SU-DHL-6 (cell line): ENCODE measurements around the gene MR1.

Experiments
- CTCF ChIP-seq: fragments of 200-600 bp; sonication (generic); IDR thresholded peaks from one replicate; pipeline ENCODE4 v1.5.1; 2017; ENCODE audit warnings: antibody characterized with exemption, mild to moderate bottlenecking, low read length, moderate library complexity; ENCODE audit not compliant: insufficient read depth, poor library complexity, severe bottlenecking
- EZH2phosphoT487 ChIP-seq: fragments of 200-600 bp; sonication (generic), shearing (Covaris generic); conservative IDR thresholded peaks from 2 replicates; pipeline ENCODE4 v1.6.1; 2018; ENCODE audit warnings: mild to moderate bottlenecking, antibody characterized with exemption, low read length, moderate library complexity, mixed read lengths

- TF ChIP-seq CTCF (no peak), EZH2phosphoT487 (no peak)
Measured at GRCh38 chr1:181013144-181013543, 20.6 kb upstream of the MR1 start.
